ENCODE data around the gene NAALADL2.

Gene NAALADL2

DNA sequence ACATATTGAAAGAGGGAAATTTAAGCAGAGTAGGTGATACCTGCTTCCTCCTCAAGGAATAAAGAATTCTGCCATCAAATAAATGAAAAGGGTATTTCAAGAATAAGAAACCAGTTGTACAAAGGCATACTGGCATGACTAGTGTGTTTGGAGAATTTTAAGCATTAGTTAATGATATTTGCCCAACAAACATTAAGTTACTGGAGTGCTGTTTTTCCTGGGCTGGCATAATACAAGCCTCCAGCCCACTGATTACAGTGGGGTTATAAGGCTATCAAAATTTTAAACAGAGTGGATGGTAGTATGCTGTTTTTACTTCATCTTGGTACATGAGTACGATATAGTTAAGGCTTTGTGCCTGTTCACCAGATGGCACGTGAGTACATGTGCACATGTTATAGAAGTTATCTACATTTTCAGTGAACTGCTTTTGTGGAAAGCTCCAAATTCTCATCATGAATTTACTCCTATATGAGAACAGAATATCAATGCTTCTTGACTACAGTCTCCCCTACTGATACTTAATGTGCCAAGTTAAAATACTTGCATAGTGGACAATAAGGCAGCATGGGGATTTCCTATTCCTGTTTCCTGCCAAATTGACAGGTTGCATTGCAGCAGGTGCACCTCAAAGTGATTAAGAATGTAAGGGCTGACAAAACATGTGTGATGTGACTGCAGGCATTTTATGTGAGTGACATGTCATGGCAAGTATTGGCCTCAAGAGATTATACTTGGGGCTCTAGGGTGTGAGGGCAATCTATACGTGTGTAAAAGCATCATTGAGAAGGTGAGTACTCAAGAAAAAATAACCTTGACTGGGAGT lies 14.9 kb downstream of the NAALADL2 start:
- Histone ChIP-seq H3K56ac (ENCODE audit: low read length) (no peak overlapping the region), H2AK5ac (ENCODE audit: low read length) (no peak overlapping the region), H2BK15ac (replicated peaks; ENCODE audit: low read depth) (no peak overlapping the region), H3K27me3 (ENCODE audit: insufficient read depth, low read length, poor library complexity) (no peaks in the 10 kb centered on the region), H3K4ac (ENCODE audit: low read depth, low read length) (no peak overlapping the region), H3K36me3 (ENCODE audit: control insufficient read depth, insufficient read depth, low read length) (no peaks in the 10 kb centered on the region), H3K4me3 (ENCODE audit: low read length) (no peak overlapping the region), H3K27ac (ENCODE audit: low read depth, low read length) (no peak overlapping the region), H2BK120ac (ENCODE audit: low read depth, low read length) (no peak overlapping the region), H4K5ac (ENCODE audit: low read length) (no peak overlapping the region), H3K9ac (ENCODE audit: low read length) (no peak overlapping the region), H4K8ac (ENCODE audit: low read depth, low read length) (no peak overlapping the region), H3K4me1 (ENCODE audit: control insufficient read depth, low read depth, low read length) (no peaks in the 10 kb centered on the region), H3K23ac (ENCODE audit: low read length) (no peak overlapping the region), H3K79me2 (ENCODE audit: control insufficient read depth, insufficient read depth, low read length) (no peaks in the 10 kb centered on the region), H2BK5ac (ENCODE audit: low read length) (no peak overlapping the region), H3K79me1 (ENCODE audit: low read length) (no peaks in the 10 kb centered on the region), H3K4me2 (ENCODE audit: low read length) (no peak overlapping the region), H3K18ac (ENCODE audit: low read length) (no peak overlapping the region)
- DNase-seq: no peak
- WGBS (ENCODE audit: extremely low coverage, insufficient coverage, low lambda C conversion rate): no CpG with 5 or more reads among the region's 3 CpGs

DNA sequence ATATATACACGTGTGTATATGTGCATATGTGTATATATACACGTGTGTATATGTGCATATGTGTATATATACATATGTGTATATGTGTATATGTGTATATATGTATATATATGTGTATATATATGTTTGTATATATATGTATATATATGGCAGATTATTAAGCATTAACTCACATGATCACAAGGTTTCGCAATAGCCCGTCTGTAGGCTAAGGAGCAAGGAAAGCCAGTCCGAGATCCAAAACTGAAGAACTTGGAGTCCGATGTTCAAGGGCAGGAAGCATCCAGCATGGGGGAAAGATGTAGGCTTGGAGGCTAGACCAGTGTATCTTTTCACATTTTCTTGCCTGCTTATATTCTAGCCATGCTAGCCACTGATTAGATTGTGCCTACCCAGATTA lies 23.7 kb downstream of the NAALADL2 start:
- Histone ChIP-seq H3K4me1 (ENCODE audit: control insufficient read depth, low read depth, low read length) (no peaks in the 10 kb centered on the region), H3K9ac (ENCODE audit: low read length) (no peak overlapping the region), H3K79me1 (ENCODE audit: low read length) (no peaks in the 10 kb centered on the region), H4K8ac (ENCODE audit: low read depth, low read length) (no peak overlapping the region), H3K27me3 (ENCODE audit: insufficient read depth, low read length, poor library complexity) (no peaks in the 10 kb centered on the region), H3K79me2 (ENCODE audit: control insufficient read depth, insufficient read depth, low read length) (no peaks in the 10 kb centered on the region), H2BK5ac (ENCODE audit: low read length) (no peak overlapping the region), H3K27ac (ENCODE audit: low read depth, low read length) (no peak overlapping the region), H3K18ac (ENCODE audit: low read length) (no peak overlapping the region), H2BK15ac (replicated peaks; ENCODE audit: low read depth) (no peak overlapping the region), H3K4me2 (ENCODE audit: low read length) (no peak overlapping the region), H3K4ac (ENCODE audit: low read depth, low read length) (no peak overlapping the region), H3K36me3 (ENCODE audit: control insufficient read depth, insufficient read depth, low read length) (no peaks in the 10 kb centered on the region), H3K23ac (ENCODE audit: low read length) (no peak overlapping the region), H3K56ac (ENCODE audit: low read length) (no peak overlapping the region), H3K4me3 (ENCODE audit: low read length) (no peak overlapping the region), H2BK120ac (ENCODE audit: low read depth, low read length) (no peak overlapping the region), H4K5ac (ENCODE audit: low read length) (no peak overlapping the region), H2AK5ac (ENCODE audit: low read length) (no peak overlapping the region)
- no peak for DNase-seq
- WGBS (ENCODE audit: extremely low coverage, insufficient coverage, low lambda C conversion rate): no CpG with 5 or more reads among the region's 6 CpGs

DNA sequence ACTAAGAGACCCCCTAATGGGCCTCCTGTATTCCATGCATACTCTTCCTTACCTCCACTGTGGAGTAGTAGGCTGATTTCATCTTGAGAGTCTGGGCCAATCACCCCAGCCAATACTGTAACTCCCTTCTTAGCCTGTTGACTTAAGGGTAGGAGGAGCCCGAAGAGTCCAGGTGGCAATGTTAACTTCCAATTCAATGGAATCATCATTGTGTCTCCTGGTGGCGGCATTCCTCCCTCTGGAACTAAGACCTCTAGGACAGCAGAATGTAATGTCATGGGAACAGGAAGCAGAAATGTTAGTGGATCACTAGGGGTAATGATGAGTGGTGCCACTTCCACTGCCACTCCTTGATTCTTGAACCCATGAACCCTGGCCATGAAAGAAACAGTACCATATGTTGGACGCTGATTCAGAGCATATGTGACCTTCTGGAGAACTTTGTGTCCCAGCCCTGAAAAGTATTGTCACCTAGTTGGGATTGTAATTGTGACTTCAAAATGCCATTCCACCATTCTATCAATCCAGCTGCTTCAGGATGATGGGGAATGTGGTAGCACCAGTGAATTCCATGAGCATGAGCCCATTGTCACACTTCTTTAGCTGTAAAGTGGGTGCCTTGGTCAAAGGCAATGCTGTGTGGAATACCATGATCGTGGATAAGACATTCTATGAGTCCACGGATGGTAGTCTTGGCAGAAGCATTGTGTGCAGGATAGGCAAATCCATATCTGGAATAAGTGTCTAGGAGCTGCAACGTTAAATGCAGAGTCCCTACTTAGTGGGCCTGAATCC lies 24.9 kb downstream of the NAALADL2 start:
- H3K23ac ChIP-seq (ENCODE audit: low read length): no peak overlapping the region
- no peak overlapping the region for H2BK120ac ChIP-seq (ENCODE audit: low read depth, low read length)
- H2BK5ac ChIP-seq (ENCODE audit: low read length): no peak overlapping the region
- H2AK5ac ChIP-seq (ENCODE audit: low read length): no peak overlapping the region
- no peak overlapping the region for H3K27ac ChIP-seq (ENCODE audit: low read depth, low read length)
- no peaks in the 10 kb centered on the region for H3K36me3 ChIP-seq (ENCODE audit: control insufficient read depth, insufficient read depth, low read length)
- WGBS (ENCODE audit: extremely low coverage, insufficient coverage, low lambda C conversion rate): no CpG with 5 or more reads among the region's 6 CpGs
- H3K4me1 ChIP-seq (ENCODE audit: control insufficient read depth, low read depth, low read length): no peaks in the 10 kb centered on the region
- H3K56ac ChIP-seq (ENCODE audit: low read length): no peak overlapping the region
- H2BK15ac ChIP-seq (replicated peaks; ENCODE audit: low read depth): no peak overlapping the region
- H3K18ac ChIP-seq (ENCODE audit: low read length): no peak overlapping the region
- no peaks in the 10 kb centered on the region for H3K79me1 ChIP-seq (ENCODE audit: low read length)
- no peaks in the 10 kb centered on the region for H3K27me3 ChIP-seq (ENCODE audit: insufficient read depth, low read length, poor library complexity)
- H3K4ac ChIP-seq (ENCODE audit: low read depth, low read length): no peak overlapping the region
- H3K4me3 ChIP-seq (ENCODE audit: low read length): no peak overlapping the region
- no peak overlapping the region for H3K4me2 ChIP-seq (ENCODE audit: low read length)
- H3K9ac ChIP-seq (ENCODE audit: low read length): no peak overlapping the region
- no peak overlapping the region for H4K8ac ChIP-seq (ENCODE audit: low read depth, low read length)
- no peak overlapping the region for H4K5ac ChIP-seq (ENCODE audit: low read length)
- no peaks in the 10 kb centered on the region for H3K79me2 ChIP-seq (ENCODE audit: control insufficient read depth, insufficient read depth, low read length)
- no peak for DNase-seq

DNA sequence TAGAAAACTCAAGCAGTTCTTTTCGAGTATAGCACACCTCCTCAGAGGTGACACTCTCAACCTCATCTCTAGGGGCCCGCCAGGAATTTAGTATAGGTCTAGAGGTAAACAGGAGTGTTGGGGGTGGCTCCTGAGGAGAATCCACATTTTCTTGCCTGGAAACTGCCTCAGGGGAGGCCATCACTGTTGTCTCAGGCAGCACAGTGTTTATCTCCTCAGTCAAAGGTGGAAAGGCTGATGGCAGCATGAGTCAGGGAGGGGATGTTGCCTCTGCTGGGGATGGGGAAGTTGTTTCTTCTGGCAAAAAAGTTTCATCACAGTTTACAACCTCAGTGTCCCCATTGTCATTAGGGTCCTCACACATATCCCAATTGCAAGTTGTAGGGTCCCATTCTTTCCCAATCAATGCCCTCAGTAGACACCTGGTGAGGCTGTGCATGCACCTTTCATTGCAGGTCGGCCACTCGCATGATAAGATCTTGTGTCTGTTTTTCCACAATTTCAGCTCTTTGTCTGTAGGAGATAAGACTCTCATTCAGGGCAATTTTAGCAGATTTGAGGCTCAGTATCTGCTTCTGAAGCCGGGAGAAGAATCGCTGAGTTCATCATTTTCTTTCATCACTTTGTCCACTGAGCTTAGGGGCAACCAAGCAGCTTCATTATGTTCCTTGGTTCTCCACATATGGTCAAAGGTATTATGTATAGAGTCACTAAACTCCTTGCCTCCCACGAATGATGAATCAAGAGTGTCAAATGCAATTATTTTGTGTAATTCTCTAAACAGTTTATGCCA lies 25.8 kb downstream of the NAALADL2 start:
- H3K56ac ChIP-seq (ENCODE audit: low read length): no peak overlapping the region
- no peak overlapping the region for H3K9ac ChIP-seq (ENCODE audit: low read length)
- no peak overlapping the region for H3K4ac ChIP-seq (ENCODE audit: low read depth, low read length)
- H2BK15ac ChIP-seq (replicated peaks; ENCODE audit: low read depth): no peak overlapping the region
- no peak overlapping the region for H4K5ac ChIP-seq (ENCODE audit: low read length)
- no peak overlapping the region for H2BK120ac ChIP-seq (ENCODE audit: low read depth, low read length)
- no peak overlapping the region for H4K8ac ChIP-seq (ENCODE audit: low read depth, low read length)
- H3K18ac ChIP-seq (ENCODE audit: low read length): no peak overlapping the region
- DNase-seq: peak; percentile 34
- H2AK5ac ChIP-seq (ENCODE audit: low read length): no peak overlapping the region
- no CpG with 5 or more reads among the region's 7 CpGs for WGBS (ENCODE audit: extremely low coverage, insufficient coverage, low lambda C conversion rate)
- no peak overlapping the region for H2BK5ac ChIP-seq (ENCODE audit: low read length)
- no peak overlapping the region for H3K23ac ChIP-seq (ENCODE audit: low read length)
- H3K4me3 ChIP-seq (ENCODE audit: low read length): no peak overlapping the region
- no peaks in the 10 kb centered on the region for H3K4me1 ChIP-seq (ENCODE audit: control insufficient read depth, low read depth, low read length)
- no peak overlapping the region for H3K4me2 ChIP-seq (ENCODE audit: low read length)
- no peaks in the 10 kb centered on the region for H3K79me2 ChIP-seq (ENCODE audit: control insufficient read depth, insufficient read depth, low read length)
- H3K27ac ChIP-seq (ENCODE audit: low read depth, low read length): no peak overlapping the region
- H3K27me3 ChIP-seq (ENCODE audit: insufficient read depth, low read length, poor library complexity): no peaks in the 10 kb centered on the region
- H3K36me3 ChIP-seq (ENCODE audit: control insufficient read depth, insufficient read depth, low read length): no peaks in the 10 kb centered on the region
- H3K79me1 ChIP-seq (ENCODE audit: low read length): no peaks in the 10 kb centered on the region

DNA sequence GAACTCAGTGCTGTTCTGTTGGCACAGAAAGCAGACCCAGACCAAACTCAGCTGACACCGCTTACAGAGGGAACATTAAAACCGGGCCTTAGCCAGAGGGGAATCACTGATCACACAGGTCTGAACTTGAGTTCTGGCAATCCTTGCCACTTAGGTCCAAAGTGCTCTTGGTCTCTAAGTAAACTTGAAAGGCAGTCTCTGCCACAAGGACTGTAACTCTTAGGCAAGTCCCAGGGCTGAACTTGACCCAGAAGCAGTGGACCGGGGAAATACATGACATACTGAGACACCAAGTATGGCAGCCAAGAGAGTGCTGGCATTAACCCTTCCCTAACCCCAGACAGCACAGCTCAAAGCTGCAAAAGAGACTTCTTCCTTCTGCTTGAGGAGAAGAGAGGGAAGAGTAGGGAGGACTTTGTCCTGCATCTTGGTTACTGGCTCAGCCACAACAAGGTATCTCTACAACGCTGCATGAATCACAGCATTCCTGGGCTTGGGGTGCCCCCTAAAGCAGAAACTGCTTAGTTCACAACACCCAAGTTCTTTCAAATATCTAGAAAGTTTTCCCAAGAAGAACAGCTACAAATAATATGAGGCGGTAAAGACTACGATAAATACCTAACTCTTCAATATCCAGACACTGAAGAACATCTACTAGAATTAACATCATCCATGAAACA lies 32.5 kb downstream of the NAALADL2 start:
- H3K9ac ChIP-seq (ENCODE audit: low read length): no peak overlapping the region
- H2BK5ac ChIP-seq (ENCODE audit: low read length): no peak overlapping the region
- no peak overlapping the region for H2BK120ac ChIP-seq (ENCODE audit: low read depth, low read length)
- no peak overlapping the region for H3K18ac ChIP-seq (ENCODE audit: low read length)
- no peak overlapping the region for H4K5ac ChIP-seq (ENCODE audit: low read length)
- H3K4me3 ChIP-seq (ENCODE audit: low read length): no peak overlapping the region
- H3K79me2 ChIP-seq (ENCODE audit: control insufficient read depth, insufficient read depth, low read length): no peaks in the 10 kb centered on the region
- H3K36me3 ChIP-seq (ENCODE audit: control insufficient read depth, insufficient read depth, low read length): no peaks in the 10 kb centered on the region
- no peak overlapping the region for H2BK15ac ChIP-seq (replicated peaks; ENCODE audit: low read depth)
- peak overlapping the region; percentile 8 for H3K56ac ChIP-seq (ENCODE audit: low read length)
- H4K8ac ChIP-seq (ENCODE audit: low read depth, low read length): no peak overlapping the region
- no CpG with 5 or more reads among the region's 6 CpGs for WGBS (ENCODE audit: extremely low coverage, insufficient coverage, low lambda C conversion rate)
- H3K79me1 ChIP-seq (ENCODE audit: low read length): no peaks in the 10 kb centered on the region
- H2AK5ac ChIP-seq (ENCODE audit: low read length): no peak overlapping the region
- H3K23ac ChIP-seq (ENCODE audit: low read length): no peak overlapping the region
- H3K27me3 ChIP-seq (ENCODE audit: insufficient read depth, low read length, poor library complexity): no peaks in the 10 kb centered on the region
- no peak overlapping the region for H3K27ac ChIP-seq (ENCODE audit: low read depth, low read length)
- peak; percentile 31 for DNase-seq
- no peaks in the 10 kb centered on the region for H3K4me1 ChIP-seq (ENCODE audit: control insufficient read depth, low read depth, low read length)
- H3K4me2 ChIP-seq (ENCODE audit: low read length): no peak overlapping the region
- H3K4ac ChIP-seq (ENCODE audit: low read depth, low read length): no peak overlapping the region

Data from mesendoderm (in vitro differentiated cells).